KBM-7 (cell line): ENCODE measurements around the gene PTPN23.
"Not testable (repeated sequence)": the region's sequence is repeated elsewhere in the genome, so short reads cannot be mapped to it uniquely, and the experiment has no call there.

Experiments used
- DNase-seq: peaks from one replicate; pipeline ENCODE4 v3.0.0-alpha.2; 2015
- in situ Hi-C: fragments of 300-500 bp; cut with MboI; formaldehyde crosslinking; loops from 2 replicates; pipeline ENCODE4 v1.14.3; 2020; ENCODE audit warnings: low sequenced_read_pairs, low pct_unique_long_range_greater_than_20kb, mixed read lengths

Gene PTPN23

DNA sequence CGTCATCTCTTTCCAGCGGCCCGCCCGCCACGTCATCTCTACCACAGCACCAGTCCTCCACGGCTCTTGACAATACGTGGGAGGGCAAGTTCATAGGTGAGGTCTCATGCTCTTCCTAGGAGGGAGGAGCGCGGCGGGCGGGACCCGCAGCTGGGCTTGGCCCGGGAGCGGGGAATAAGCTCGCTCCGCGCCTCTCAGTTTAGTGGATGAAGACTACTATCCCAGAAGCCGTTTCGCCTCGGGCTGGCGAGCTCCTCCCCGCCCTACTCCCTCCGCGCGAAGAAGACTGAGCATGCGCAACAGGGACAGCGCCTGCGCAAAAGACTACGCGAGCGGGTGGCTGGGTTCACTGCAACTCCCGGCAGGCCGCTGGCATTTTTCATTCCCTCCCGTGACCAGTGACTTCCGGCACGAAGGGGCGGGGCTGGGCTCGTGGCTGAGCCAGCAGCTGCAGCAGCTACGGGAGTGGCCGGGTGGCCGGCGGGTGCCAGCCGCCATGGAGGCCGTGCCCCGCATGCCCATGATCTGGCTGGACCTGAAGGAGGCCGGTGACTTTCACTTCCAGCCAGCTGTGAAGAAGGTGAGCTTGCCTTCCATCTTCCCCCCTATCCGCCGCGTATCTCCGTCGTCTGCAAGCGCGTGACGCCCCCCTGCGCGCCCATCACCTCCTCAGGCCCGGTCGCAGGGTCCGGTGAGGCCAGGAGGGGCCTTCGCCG lies at the start of gene PTPN23:
PTPN23 (plus strand) TSS at position 421 of the 716 bp plus-strand sequence; CDS start at position 497, 76 bp downstream.
- in situ Hi-C loops = no loop called here
- DNase-seq = peak; percentile 99

- in situ Hi-C loops = no loop called here
- DNase-seq = no peak
Measured at GRCh38 chr3:47333907-47334306, 46.9 kb upstream of the PTPN23 start.

GRCh38 chr3:47337656-47338055 lies 43.2 kb upstream of the PTPN23 start:
- DNase-seq = no peak
- in situ Hi-C loops = no loop called here

- no peak for DNase-seq
- in situ Hi-C loops = no loop called here
Measured at GRCh38 chr3:47339951-47340350, 40.9 kb upstream of the PTPN23 start.

DNA sequence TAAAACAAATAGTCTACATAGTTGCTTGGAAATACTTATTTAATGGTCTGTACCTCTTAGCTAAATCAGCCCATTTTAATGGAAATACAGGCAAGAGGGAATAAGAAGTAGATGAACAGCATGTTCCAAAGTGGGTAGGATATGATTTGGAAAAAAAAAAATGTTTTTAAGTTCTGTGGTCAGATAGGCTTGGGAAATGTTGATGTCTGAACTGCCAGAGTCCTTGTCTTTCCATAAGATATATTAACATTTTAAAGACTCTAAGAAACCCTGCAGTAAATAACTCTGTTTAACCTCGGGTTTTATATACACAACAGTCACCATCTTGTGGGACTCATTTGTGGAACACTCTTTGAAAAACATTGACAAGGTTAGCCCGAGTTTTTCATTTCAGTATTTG lies 40.0 kb upstream of the PTPN23 start:
- in situ Hi-C loops = no loop called here
- no peak for DNase-seq

GRCh38 chr3:47342151-47342550 lies 38.7 kb upstream of the PTPN23 start:
- DNase-seq = no peak
- in situ Hi-C loops = no loop called here

DNA sequence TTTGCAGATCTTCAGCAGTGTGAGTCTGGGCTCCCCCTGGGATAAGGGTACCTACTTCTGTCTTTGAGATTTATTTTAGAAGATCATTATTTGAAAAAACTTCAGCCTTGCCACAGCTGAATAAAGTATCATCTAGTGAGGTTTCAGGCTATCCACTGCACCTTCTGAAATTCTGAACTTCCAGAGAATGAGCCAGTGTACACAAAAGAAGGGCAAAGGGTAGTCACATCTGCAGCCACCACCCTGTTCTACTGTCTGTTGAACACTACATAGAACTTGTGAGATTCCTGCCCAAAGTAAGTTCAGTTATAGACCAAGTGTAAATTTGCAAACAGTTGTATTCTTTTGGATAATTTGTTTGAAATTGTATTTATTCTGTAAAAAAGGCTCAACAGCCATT lies 38.0 kb upstream of the PTPN23 start:
- in situ Hi-C loops = no loop called here
- no peak for DNase-seq

GRCh38 chr3:47343471-47343971 lies 37.3 kb upstream of the PTPN23 start:
- no peak for DNase-seq
- in situ Hi-C loops = no loop called here

GRCh38 chr3:47344971-47345370 lies 35.9 kb upstream of the PTPN23 start:
- DNase-seq = peak; percentile 37
- in situ Hi-C loops = no loop called here

GRCh38 chr3:47347217-47347801 lies 33.5 kb upstream of the PTPN23 start:
- peak; percentile 95 for DNase-seq
- in situ Hi-C loops = no loop called here

- no peak for DNase-seq
- in situ Hi-C loops = no loop called here
Measured at GRCh38 chr3:47348411-47349154, 32.2 kb upstream of the PTPN23 start.

- no peak for DNase-seq
- in situ Hi-C loops = loop anchor here (25.0 kb wide), 1 partner anchor 643 kb away; the partner anchor contains the start of genes PRSS50 and TMIE
Measured at GRCh38 chr3:47355010-47355409, 25.8 kb upstream of the PTPN23 start.

DNA sequence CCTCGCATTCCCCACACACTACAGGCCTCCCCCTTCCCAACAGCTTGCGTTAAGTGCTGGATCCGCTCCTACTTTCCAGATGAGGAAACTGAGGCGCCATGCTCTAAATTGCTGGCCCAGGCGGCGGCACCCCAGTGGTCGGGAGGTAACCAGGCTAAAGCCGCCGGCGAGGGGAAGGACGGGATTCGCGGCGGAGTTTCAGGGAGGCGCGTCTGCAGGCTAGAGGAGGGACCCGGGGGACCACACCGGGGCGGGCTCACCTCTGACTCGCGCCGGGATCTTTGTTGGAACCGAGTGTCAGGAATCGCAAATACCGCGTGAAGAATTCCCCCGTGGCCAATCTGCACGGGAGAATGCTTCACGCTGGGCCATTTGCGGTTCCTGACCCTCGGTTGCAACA lies 24.6 kb upstream of the PTPN23 start:
- DNase-seq = no peak
- in situ Hi-C loops = loop anchor here (25.0 kb wide), 1 partner anchor 644 kb away; the partner anchor contains the start of genes PRSS50 and TMIE

- no peak for DNase-seq
- in situ Hi-C loops = loop anchor here (25.0 kb wide), 1 partner anchor 647 kb away; the partner anchor contains the start of genes PRSS50 and TMIE
Measured at GRCh38 chr3:47359323-47359722, 21.5 kb upstream of the PTPN23 start.

GRCh38 chr3:47360110-47360517 lies 20.7 kb upstream of the PTPN23 start:
- in situ Hi-C loops = loop anchor here (25.0 kb wide), 1 partner anchor 648 kb away; the partner anchor contains the start of genes PRSS50 and TMIE
- not testable (repeated sequence) for DNase-seq

GRCh38 chr3:47362701-47363100 lies 18.1 kb upstream of the PTPN23 start:
- in situ Hi-C loops = loop anchor here (25.0 kb wide), 1 partner anchor 650 kb away; the partner anchor contains the start of genes PRSS50 and TMIE
- DNase-seq = peak; percentile 47

DNA sequence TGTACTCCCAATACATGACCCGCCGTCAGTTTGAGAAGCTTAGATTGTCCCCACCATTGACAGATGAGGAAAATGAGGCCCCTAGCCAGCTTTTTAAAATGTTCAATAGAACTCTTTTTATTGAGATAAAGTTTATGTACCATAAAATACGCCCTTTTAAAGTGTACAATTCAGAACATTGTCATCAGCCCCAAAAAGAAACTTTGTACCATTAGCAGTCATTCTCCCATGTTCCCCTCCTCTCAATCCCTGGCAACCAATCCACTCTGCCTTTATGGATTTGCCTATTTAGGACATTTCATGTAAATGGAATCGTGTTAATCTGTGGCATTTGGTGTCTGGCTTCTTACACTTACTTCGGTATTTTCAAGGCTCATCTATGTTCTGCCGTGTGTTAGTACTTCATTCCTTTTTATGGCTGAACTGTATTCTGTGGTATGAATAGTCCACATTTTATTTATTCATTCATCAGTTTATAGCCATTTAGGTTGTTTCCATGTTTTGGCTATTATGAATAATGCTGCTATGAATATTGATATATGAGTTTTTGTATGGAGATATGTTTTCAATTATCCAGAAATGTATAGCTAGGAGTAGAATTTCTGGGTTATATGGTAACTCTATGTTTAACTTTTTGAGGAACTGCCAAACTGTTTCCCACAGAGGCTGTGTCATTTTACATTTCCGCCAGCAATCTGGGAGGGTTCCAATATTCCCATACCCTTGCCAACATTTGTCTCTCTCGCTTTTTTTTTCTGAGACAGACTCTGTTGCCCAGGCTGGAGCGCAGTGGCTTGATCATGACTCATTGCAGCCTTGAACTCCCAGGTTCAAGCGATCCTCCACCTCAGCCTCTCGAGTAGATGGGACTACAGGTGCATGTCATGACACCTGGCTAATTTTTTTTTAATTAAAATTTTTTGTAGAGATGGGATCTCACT lies 15.3 kb upstream of the PTPN23 start:
- DNase-seq = peak; percentile 42
- in situ Hi-C loops = loop anchor here (25.0 kb wide), 1 partner anchor 653 kb away; the partner anchor contains the start of genes PRSS50 and TMIE

GRCh38 chr3:47366833-47367232 lies 14.0 kb upstream of the PTPN23 start:
- in situ Hi-C loops = loop anchor here (25.0 kb wide), 1 partner anchor 655 kb away; the partner anchor contains the start of genes PRSS50 and TMIE
- DNase-seq = no peak
